ENCODE results near the gene MGAT5. TPM values are rescaled to one million over a fixed set of nuclear protein-coding genes. Genes with fewer than 3 reads are reported as not detected.

Gene MGAT5
- polyA plus RNA-seq, 1 experiment = 115 TPM

- CTCF ChIA-PET = no interaction called here
- Histone ChIP-seq H3K9me3 (ENCODE audit: control insufficient read depth, insufficient read depth, low read length) (no peaks in the 10 kb centered on the region), H3K27ac (ENCODE audit: low read depth, low read length) (no peak overlapping the region), H3K27me3 (ENCODE audit: control insufficient read depth, insufficient read depth, low read length) (no peaks in the 10 kb centered on the region), H3K4me3 (ENCODE audit: low read depth, low read length) (no peak overlapping the region)
- TF ChIP-seq CTCF (IDR thresholded peaks at IDR 0.05; ENCODE audit: low read depth, low read length) = no peak
- POLR2A ChIA-PET = no interaction called here
- no peak for DNase-seq (ENCODE audit: low read depth, low spot score)
Measured at GRCh38 chr2:134346141-134346540, 92.3 kb downstream of the MGAT5 start.

GRCh38 chr2:134347756-134348155 is 93.9 kb downstream of the MGAT5 start:
- H3K4me3 ChIP-seq (ENCODE audit: low read depth, low read length) = no peak overlapping the region
- no peak for DNase-seq (ENCODE audit: low read depth, low spot score)
- no peak overlapping the region for H3K27ac ChIP-seq (ENCODE audit: low read depth, low read length)
- TF ChIP-seq CTCF (IDR thresholded peaks at IDR 0.05; ENCODE audit: low read depth, low read length) = no peak
- ChIA-PET CTCF (interaction anchor here (0.7 to 3.1 kb wide), 5 partner anchors 11 to 230 kb away, joined by 3 to 17 read pairs (median 3); no protein-coding TSS in a partner anchor), POLR2A (interaction anchor here (0.6 kb wide), 1 partner anchor 18 kb away, joined by 4 read pairs; no protein-coding TSS in a partner anchor)
- H3K9me3 ChIP-seq (ENCODE audit: control insufficient read depth, insufficient read depth, low read length) = no peaks in the 10 kb centered on the region
- no peaks in the 10 kb centered on the region for H3K27me3 ChIP-seq (ENCODE audit: control insufficient read depth, insufficient read depth, low read length)

GRCh38 chr2:134348239-134348638 is 94.4 kb downstream of the MGAT5 start:
- H3K4me3 ChIP-seq (ENCODE audit: low read depth, low read length) = no peak overlapping the region
- CTCF ChIA-PET = interaction anchor here (0.7 to 3.1 kb wide), 5 partner anchors 12 to 230 kb away, joined by 3 to 17 read pairs (median 3); no protein-coding TSS in a partner anchor
- peak overlapping the region; percentile 40 for H3K27ac ChIP-seq (ENCODE audit: low read depth, low read length)
- H3K27me3 ChIP-seq (ENCODE audit: control insufficient read depth, insufficient read depth, low read length) = no peaks in the 10 kb centered on the region
- no peak for DNase-seq (ENCODE audit: low read depth, low spot score)
- POLR2A ChIA-PET = interaction anchor here (0.6 kb wide), 1 partner anchor 87 kb away, joined by 5 read pairs; no protein-coding TSS in a partner anchor
- no peaks in the 10 kb centered on the region for H3K9me3 ChIP-seq (ENCODE audit: control insufficient read depth, insufficient read depth, low read length)
- TF ChIP-seq CTCF (IDR thresholded peaks at IDR 0.05; ENCODE audit: low read depth, low read length) = no peak

GRCh38 chr2:134348760-134349159 is 94.9 kb downstream of the MGAT5 start:
- ChIA-PET POLR2A (interaction anchor here (0.6 kb wide), 1 partner anchor 88 kb away, joined by 5 read pairs; no protein-coding TSS in a partner anchor), CTCF (interaction anchor here (0.9 to 3.1 kb wide), 3 partner anchors 17 to 231 kb away, joined by 3 to 17 read pairs (median 6); no protein-coding TSS in a partner anchor)
- H3K9me3 ChIP-seq (ENCODE audit: control insufficient read depth, insufficient read depth, low read length) = no peaks in the 10 kb centered on the region
- no peak overlapping the region for H3K27ac ChIP-seq (ENCODE audit: low read depth, low read length)
- DNase-seq (ENCODE audit: low read depth, low spot score) = no peak
- no peak for TF ChIP-seq CTCF (IDR thresholded peaks at IDR 0.05; ENCODE audit: low read depth, low read length)
- H3K27me3 ChIP-seq (ENCODE audit: control insufficient read depth, insufficient read depth, low read length) = no peaks in the 10 kb centered on the region
- no peak overlapping the region for H3K4me3 ChIP-seq (ENCODE audit: low read depth, low read length)

- no peak overlapping the region for H3K27ac ChIP-seq (ENCODE audit: low read depth, low read length)
- no peak overlapping the region for H3K4me3 ChIP-seq (ENCODE audit: low read depth, low read length)
- ChIA-PET CTCF (interaction anchor here (0.5 to 0.8 kb wide), 2 partner anchors 85 to 100 kb away, joined by 3 to 6 read pairs; no protein-coding TSS in a partner anchor), POLR2A (no interaction called here)
- no peak for TF ChIP-seq CTCF (IDR thresholded peaks at IDR 0.05; ENCODE audit: low read depth, low read length)
- no peak for DNase-seq (ENCODE audit: low read depth, low spot score)
- H3K9me3 ChIP-seq (ENCODE audit: control insufficient read depth, insufficient read depth, low read length) = no peaks in the 10 kb centered on the region
- H3K27me3 ChIP-seq (ENCODE audit: control insufficient read depth, insufficient read depth, low read length) = no peaks in the 10 kb centered on the region
Measured at GRCh38 chr2:134351016-134351415, 97.1 kb downstream of the MGAT5 start.
